ENCODE data around the gene PIAS2.
"Not testable (repeated sequence)": the region's sequence is repeated elsewhere in the genome, so short reads cannot be mapped to it uniquely, and the experiment has no call there.

Gene PIAS2, protein sequence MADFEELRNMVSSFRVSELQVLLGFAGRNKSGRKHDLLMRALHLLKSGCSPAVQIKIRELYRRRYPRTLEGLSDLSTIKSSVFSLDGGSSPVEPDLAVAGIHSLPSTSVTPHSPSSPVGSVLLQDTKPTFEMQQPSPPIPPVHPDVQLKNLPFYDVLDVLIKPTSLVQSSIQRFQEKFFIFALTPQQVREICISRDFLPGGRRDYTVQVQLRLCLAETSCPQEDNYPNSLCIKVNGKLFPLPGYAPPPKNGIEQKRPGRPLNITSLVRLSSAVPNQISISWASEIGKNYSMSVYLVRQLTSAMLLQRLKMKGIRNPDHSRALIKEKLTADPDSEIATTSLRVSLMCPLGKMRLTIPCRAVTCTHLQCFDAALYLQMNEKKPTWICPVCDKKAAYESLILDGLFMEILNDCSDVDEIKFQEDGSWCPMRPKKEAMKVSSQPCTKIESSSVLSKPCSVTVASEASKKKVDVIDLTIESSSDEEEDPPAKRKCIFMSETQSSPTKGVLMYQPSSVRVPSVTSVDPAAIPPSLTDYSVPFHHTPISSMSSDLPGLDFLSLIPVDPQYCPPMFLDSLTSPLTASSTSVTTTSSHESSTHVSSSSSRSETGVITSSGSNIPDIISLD

DNA sequence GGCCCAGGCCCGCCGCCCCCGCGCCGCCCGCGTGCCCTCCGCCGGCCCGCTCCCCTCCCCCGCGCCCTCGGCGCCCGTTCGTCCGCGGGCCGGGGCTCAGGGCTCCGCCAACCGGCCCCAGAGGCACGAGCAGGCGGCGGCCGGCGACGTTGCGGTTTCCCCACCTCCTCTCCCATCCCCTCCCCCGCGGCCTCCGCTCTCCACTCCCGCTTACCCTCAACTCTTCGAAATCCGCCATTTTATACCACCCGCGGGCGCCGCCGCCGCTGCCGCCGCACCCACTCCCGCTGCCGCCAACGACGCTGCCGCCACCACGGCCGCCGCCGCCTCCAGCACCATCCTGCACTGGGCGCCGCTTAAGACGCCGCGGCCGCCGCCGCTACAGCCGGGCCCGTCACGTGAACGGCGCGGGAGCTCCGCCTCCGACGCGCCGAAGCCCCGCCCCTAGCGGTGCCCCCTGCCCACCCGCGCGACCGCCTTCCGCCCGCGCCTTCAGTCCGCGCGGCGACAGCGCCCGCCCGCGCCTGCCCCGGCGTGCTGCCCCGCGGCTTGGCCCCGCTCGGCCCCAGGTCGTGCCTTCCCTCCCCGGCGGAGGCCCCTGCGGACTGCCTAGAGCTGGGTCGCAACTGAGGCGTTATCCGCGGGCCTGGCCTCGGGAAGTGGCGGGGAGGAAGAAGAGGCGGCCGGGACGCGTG lies at the start of gene PIAS2, which contains the start of gene KATNAL2:
TSS of gene PIAS2 (minus strand) at position 400 of the 695 bp plus-strand sequence. CDS start at position 238, 162 bp downstream.
TSS of gene KATNAL2 (plus strand) at position 495 of the 695 bp plus-strand sequence. CDS start 29,271 bp downstream, outside the sequence.
- peak; percentile 86 to 91 for ATAC-seq

DNA sequence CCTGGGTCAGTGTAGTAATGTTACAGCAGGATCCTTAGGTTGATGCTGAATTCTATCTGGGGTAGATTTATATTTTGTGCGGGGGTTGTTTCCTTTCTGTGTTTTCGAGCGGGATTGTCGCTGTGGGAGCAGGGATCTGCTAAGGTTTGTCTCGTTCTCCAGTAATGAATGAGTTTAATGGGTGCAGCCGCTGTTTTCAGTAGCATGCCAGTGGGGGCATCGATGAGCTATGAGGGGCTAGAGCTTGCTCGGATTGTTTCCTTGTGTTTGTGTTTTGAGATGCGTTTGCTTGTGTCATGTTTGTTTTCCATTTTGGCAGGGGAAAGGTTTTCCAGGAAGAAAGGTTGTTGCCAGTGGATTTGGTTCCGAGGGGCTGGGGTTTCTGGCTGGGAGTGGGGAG lies 49.0 kb upstream of the PIAS2 start:
- not testable (repeated sequence) for ATAC-seq

DNA sequence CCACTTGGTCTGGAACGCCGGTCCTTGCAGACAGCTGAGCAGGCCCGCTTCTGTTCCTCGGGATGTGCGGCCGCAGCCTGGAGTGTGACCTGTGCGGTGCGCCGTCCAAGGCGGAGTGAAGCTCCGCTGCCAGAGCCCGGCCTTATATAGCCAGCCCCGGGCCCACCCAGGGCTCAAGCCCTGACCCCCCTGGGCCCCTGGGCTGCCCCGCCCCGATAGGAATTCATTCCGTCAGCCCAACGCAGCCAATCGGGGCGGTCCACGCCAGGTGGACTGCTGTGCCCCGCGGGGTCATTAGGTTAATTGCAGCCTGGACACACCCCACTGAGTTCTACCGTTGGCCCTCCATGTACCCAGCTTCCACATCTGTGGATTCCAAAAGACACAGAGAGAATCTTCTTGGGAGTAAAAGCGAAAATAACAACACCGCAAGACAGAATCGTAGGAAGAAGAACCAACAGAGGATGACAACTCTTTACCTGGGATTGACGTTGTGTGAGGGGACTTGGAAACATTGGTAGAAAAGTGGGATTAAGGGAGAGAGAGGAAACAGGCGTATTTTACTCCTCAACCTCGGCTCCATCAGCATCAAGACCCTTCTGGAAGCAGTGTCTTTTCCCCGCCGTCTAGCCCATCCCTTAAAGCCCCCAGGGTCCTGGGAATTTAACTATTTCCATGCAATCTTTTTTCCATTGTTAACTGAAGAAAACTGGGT lies 47.4 kb upstream of the PIAS2 start:
- peak in 1 of 2 donors; percentile 32 for ATAC-seq

- ATAC-seq = peak in 1 of 2 donors; percentile 17
These were observed 46.6 kb upstream of the PIAS2 start for GRCh38 chr18:46963656-46964578.

DNA sequence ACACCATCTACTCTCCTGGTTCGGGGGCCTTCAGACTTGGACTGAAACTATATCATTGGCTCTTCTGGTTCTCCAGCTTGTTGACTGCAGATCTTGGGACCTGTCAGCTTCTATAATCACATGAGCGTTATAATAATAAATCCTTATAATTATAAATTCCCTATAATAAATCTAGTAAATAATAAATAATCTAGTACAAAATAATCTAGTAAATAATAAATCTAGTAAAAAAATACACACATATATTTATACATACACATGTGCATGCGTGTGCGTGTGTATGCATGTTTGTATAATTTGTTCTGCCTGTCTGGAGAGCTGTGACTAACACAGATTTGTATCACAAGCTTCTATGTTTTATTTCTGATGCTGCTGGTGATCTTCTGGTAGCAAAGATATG lies 40.9 kb upstream of the PIAS2 start:
- ATAC-seq = no peak

GRCh38 chr18:46953195-46953594 lies 35.9 kb upstream of the PIAS2 start:
- no peak for ATAC-seq

DNA sequence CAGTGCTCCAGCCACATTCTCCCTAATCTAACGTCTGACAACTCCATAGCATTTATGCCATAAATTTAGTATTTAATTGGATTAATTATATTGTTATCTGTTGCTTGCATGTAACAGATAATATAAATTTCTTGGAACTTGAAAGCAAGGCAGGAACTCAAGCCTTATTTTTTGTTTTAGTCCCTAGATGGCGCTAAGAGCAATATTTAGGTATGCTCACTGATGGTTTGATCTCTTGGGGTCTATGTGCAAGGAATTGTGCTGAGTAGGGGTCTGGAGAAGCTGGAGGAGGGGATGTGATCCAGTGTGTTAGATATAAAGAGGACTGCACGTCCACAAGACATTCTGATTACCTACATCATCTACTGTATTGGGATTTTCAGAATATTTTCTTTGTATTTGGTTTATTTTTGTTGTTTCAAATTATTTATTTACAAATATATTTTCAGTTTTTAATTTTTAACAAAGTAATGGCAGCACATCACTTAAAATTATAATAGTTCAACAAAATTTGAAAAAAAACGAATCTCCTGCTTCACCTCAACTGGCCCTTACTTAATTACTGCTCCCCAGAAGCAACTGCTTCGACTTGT lies 32.9 kb upstream of the PIAS2 start:
- no peak for ATAC-seq

- peak; percentile 84 to 88 for ATAC-seq
These were observed 29.5 kb upstream of the PIAS2 start for GRCh38 chr18:46946656-46947282.

- ATAC-seq = no peak
These were observed 25.3 kb upstream of the PIAS2 start for GRCh38 chr18:46942646-46943045.

- ATAC-seq = no peak
These were observed 22.8 kb upstream of the PIAS2 start for GRCh38 chr18:46939998-46940571.

DNA sequence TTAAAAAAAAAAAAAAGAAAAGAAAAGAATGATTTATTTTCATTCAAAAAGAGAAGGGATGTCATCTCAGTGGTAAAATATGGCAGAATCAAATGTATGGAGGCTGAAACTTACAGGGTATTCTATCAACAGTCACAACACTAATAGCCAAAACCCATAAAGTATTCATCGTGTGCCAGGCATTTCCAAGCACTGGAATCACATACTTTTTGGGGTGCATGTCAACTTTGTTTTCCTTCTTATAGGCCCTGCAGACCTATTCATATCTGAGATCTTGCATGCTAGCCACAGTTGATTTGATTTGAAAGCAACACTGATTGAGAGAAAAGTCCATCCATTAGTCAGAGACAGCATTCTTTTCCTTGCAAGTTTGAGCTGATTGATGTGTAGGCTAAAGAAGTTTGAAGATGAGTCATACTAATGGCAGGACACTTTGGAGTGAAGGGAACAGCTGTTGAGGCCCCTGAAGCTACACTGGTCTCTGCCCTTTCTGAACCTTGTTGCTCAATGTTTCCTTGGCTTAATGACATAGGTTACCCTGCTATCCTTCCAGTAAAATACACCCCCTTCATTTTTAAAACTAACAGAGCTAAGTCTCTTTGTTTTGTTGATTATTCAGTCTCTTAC lies 22.1 kb upstream of the PIAS2 start:
- no peak for ATAC-seq

- no peak for ATAC-seq
These were observed 3.3 kb upstream of the PIAS2 start for GRCh38 chr18:46920653-46921052.

DNA sequence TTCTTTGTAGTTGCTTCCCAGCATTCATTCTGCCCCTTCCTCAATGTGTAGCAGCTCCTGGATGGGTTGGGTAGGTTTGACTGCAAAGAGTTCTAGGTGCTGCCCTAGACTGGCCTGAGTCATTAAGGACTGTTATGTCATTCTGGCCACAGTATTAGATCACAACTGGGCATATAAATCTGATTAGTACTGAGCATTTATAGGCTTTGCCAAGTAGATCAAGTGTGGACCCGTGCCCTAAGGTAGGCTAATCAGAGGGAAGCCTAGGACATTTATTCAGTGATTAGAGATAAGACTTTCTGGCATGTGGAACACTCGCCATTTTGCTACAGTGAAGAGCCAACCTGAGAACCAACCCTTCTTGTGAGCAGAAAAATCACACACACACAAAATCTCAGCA lies 2.8 kb upstream of the PIAS2 start:
- ATAC-seq = no peak

DNA sequence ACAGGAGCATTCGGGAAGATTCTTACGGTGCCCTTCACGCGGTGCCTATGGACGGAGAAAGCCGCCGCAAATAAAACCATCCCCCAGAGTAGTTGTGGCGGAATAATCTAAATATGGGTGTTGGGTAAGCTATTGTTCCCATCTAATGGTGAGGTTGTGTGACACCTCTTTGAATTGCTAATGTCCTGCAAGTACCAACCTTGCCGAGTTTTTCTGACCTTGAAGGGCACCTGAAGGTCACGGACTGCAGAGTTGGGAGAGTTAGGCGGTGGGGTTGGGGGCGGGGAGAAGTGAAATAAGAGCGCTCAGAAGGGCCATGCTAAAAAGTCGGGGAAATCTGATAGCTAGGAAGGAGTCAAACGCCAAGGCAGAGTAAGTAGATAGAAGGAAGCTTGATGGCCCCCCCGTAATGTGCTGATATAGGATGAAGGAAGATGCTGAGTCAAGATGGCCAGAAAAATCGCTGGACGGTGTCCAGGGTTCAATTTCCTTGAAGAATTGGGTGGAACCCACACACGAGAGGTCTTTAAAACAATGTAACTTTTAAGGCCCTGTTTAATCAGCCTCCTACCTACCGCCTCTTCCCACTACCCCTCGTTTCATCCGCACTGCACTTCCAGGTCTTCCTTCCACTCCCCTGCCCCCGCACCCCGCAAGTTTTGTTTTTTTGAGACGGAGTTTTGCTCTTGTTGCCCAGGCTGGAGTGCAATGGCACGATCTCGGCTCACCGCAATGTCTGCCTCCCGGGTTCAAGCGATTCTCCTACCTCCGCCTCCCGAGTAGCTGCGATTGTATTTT lies 695 bp upstream of the PIAS2 start:
- peak in 1 of 2 donors; percentile 4 for ATAC-seq

DNA sequence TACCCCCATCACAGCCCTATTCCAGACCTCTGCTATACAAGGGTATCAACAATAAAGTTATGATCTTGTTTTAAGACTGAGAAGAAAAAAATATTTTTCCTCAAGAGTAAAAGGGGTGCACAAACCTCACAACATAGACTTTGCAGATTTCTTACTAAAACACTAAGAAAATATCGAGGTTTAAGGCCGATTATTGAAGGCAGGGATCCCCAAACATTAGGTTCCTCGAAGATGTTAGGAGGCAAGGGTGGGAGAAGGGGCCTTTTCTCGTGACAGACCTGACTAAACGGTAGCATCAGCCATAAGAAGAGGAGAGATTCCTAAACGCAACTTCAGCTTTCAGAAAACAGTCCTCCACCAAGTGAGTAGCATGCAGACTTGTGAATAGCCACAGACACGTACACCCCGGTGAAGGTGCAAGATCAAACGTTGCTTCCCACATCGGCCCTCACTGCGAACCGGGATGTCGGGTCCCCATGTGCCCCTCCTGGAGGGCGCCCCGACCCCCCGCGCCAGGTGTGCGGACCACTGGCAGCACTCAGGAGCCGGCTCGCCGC lies 678 bp downstream of the PIAS2 start:
- ATAC-seq = peak; percentile 36 to 39

- ATAC-seq = no peak
These were observed 1.3 kb downstream of the PIAS2 start for GRCh38 chr18:46915800-46916550.

- no peak for ATAC-seq
These were observed 6.5 kb downstream of the PIAS2 start for GRCh38 chr18:46910856-46911255.

DNA sequence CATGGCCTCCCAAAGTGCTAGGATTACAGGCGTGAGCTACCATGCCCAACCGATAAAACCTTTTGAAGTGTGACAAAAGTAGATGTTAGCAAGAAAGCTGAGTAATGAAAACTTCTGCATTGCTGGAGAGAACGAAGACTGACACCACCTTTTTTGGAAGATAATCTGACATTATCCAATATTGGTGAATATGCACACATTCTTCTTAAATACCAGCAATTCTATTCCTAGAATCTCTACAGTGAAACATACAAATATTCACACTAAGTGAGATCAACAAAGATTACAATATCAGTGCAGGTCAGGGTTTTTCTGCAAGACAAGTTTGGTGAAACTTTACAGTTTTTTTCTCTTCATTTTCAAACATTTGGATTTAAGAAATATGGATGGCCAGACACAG lies 7.8 kb downstream of the PIAS2 start:
- ATAC-seq = no peak
